Adrenal gland (tissue), 5 donors: ENCODE data around the gene NEDD9.

ENCODE experiments used
- CTCF ChIP-seq, 6 experiments: fragments of 450-650 bp in 4 of 6; fragments of 200-600 bp in 2 of 6; sonication (generic) in 1 of 6; IDR thresholded peaks; 1 replicate in 5 of 6; 2 replicates in 1 of 6; pipeline versions ENCODE4 v1.5.1 to v1.8.0; 2016 to 2021; ENCODE audit warnings: antibody characterized with exemption in 6 of 6, mild to moderate bottlenecking in 2 of 6, moderate library complexity in 1 of 6
- POLR2A ChIP-seq, 2 donors: fragments of 450-650 bp; IDR thresholded peaks; one replicate each; pipeline ENCODE4 v1.6.1; 2017; ENCODE audit warnings: antibody characterized with exemption in 2 of 2, mild to moderate bottlenecking in 2 of 2, moderate library complexity in 1 of 2
- donor health status: DM: no; HTN: no; CAD: no.

- TF ChIP-seq CTCF (IDR thresholded peaks at IDR 0.05), result no peak
- TF ChIP-seq POLR2A (IDR thresholded peaks at IDR 0.05), result no peak
Observed at GRCh38 chr6:11246722-11247121, 14.3 kb upstream of the NEDD9 start.
